ENCODE data around the gene RBBP6. TPM values are rescaled to one million over a fixed set of nuclear protein-coding genes. Genes with fewer than 3 reads are reported as not detected.
A peak's percentile ranks its signal among the peaks of the same experiment; 100 is the strongest.

The RBBP6 gene
- polyA plus RNA-seq, 1 experiment: 11.7 TPM

GRCh38 chr16:24497440-24497839 lies 41.9 kb upstream of the RBBP6 start:
- ChIA-PET POLR2A (no interaction called here), CTCF (interaction anchor here (1.0 kb wide), 1 partner anchor 457 kb away, joined by 3 read pairs; no protein-coding TSS in a partner anchor)
- Histone ChIP-seq H3K4me3 (ENCODE audit: low read depth, low read length) (no peak overlapping the region), H3K36me3 (ENCODE audit: control insufficient read depth, insufficient read depth, low read length) (no peaks in the 10 kb centered on the region), H3K27me3 (ENCODE audit: control insufficient read depth, insufficient read depth, low read length) (no peaks in the 10 kb centered on the region; the same call in 1 of the 2 replicates)
- no peak for DNase-seq (ENCODE audit: low read depth)
- TF ChIP-seq CTCF (IDR thresholded peaks at IDR 0.05; ENCODE audit: insufficient read depth, low read depth, low read length): no peak

- CTCF ChIA-PET: interaction anchor here (0.6 to 2.7 kb wide), 7 partner anchors 9 to 705 kb away, joined by 3 to 14 read pairs (median 5); no protein-coding TSS in a partner anchor
- POLR2A ChIA-PET: no interaction called here
- Histone ChIP-seq H3K27me3 (ENCODE audit: control insufficient read depth, insufficient read depth, low read length) (no peaks in the 10 kb centered on the region; the same call in 1 of the 2 replicates), H3K36me3 (ENCODE audit: control insufficient read depth, insufficient read depth, low read length) (no peaks in the 10 kb centered on the region), H3K4me3 (ENCODE audit: low read depth, low read length) (no peak overlapping the region)
- peak; percentile 38 for TF ChIP-seq CTCF (IDR thresholded peaks at IDR 0.05; ENCODE audit: insufficient read depth, low read depth, low read length)
- no peak for DNase-seq (ENCODE audit: low read depth)
Measured at GRCh38 chr16:24499193-24499814, 40.1 kb upstream of the RBBP6 start.

GRCh38 chr16:24504472-24505345 lies 34.7 kb upstream of the RBBP6 start:
- DNase-seq (ENCODE audit: low read depth): no peak
- Histone ChIP-seq H3K27me3 (ENCODE audit: control insufficient read depth, insufficient read depth, low read length) (peaks cover 3% of the 10 kb centered on the region; the same call in 1 of the 2 replicates), H3K4me3 (ENCODE audit: low read depth, low read length) (no peak overlapping the region), H3K36me3 (ENCODE audit: control insufficient read depth, insufficient read depth, low read length) (no peaks in the 10 kb centered on the region)
- TF ChIP-seq CTCF (IDR thresholded peaks at IDR 0.05; ENCODE audit: insufficient read depth, low read depth, low read length): peak; percentile 81
- POLR2A ChIA-PET: interaction anchor here (0.6 kb wide), 1 partner anchor 770 kb away, joined by 5 read pairs; no protein-coding TSS in a partner anchor
- CTCF ChIA-PET: interaction anchor here (0.6 to 5.5 kb wide), 29 partner anchors 9 to 1071 kb away, joined by 3 to 74 read pairs (median 4); partner anchors contain the start of gene CHP2

GRCh38 chr16:24505959-24506358 lies 33.4 kb upstream of the RBBP6 start:
- no peaks in the 10 kb centered on the region for H3K36me3 ChIP-seq (ENCODE audit: control insufficient read depth, insufficient read depth, low read length)
- H3K27me3 ChIP-seq (ENCODE audit: control insufficient read depth, insufficient read depth, low read length): peaks cover 3% of the 10 kb centered on the region; the same call in 1 of the 2 replicates
- no peak overlapping the region for H3K4me3 ChIP-seq (ENCODE audit: low read depth, low read length)
- no peak for TF ChIP-seq CTCF (IDR thresholded peaks at IDR 0.05; ENCODE audit: insufficient read depth, low read depth, low read length)
- POLR2A ChIA-PET: no interaction called here
- CTCF ChIA-PET: interaction anchor here (0.5 to 5.5 kb wide), 8 partner anchors 11 to 702 kb away, joined by 3 to 74 read pairs (median 4); no protein-coding TSS in a partner anchor
- DNase-seq (ENCODE audit: low read depth): no peak
